GM19438 (cell line): ENCODE data around the gene TCF7L1.

Experiments used
- ATAC-seq: cut with Tn5 transposase; IDR thresholded peaks from one replicate; pipeline ENCODE4 v1.9.1; 2021; ENCODE audit warnings: low read depth; ENCODE audit not compliant: unreplicated experiment

TCF7L1 gene

GRCh38 chr2:85215448-85216401 is 82.5 kb downstream of the TCF7L1 start:
- ATAC-seq, result no peak

- ATAC-seq, result no peak
These were observed 83.7 kb downstream of the TCF7L1 start for GRCh38 chr2:85216927-85217326.

GRCh38 chr2:85221067-85221691 is 88.0 kb downstream of the TCF7L1 start:
- no peak for ATAC-seq

DNA sequence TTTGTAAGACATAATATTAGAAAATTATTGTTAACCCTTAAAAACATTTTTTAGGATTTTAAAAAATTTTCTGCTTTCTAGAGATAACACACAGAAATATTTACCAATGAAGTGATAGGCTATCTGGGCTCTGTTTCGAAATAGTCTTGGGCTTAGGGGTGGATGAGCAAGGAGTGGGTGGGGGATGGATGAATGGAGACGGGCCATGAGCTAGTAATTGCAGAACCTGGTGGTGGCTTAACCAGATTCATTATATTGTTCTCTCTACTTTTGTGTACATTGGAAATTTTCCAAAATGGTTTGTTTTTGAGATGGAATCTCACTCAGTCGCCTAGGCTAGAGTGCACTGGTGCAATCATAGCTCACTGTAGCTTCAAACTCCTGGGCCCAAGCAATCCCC is 89.6 kb downstream of the TCF7L1 start:
- no peak for ATAC-seq

DNA sequence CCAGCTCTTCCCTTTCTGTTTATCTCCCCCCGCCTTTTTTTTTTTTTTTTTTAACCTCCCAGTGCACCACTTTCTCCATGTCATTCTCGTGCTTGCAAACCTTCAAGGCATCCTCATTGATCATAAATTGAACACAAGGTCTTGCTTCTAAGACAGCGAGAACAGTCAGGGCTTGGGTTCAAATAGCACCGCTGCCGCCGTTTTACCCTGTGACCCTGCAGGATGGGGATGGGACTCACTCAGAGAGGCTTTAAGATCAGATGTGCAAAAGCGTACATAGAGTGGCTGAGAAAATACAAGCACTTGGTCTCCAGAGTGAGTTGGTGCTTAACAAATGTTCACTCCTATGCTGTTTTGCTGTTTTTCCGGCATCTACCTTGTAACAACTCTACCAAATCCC is 93.6 kb downstream of the TCF7L1 start:
- ATAC-seq, result no peak

- no peak for ATAC-seq
These were observed 97.7 kb downstream of the TCF7L1 start for GRCh38 chr2:85230679-85231467.

DNA sequence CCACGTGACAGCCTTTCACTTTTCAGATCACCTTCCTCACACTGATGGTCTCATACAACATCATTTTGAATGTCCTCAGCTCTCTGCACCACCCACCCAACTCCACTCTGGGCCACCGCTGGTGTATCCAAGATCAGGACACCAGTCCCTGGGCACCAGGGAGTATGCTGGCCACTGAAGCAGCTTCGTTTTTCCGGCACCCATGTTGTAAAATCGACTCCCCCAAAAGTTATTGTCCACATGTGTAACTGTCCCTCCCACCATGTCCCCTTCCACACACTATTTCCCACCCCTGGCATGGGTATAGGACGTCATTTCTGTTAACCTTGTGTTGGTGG is 98.2 kb downstream of the TCF7L1 start:
- no peak for ATAC-seq

- ATAC-seq, result no peak
These were observed 98.8 kb downstream of the TCF7L1 start for GRCh38 chr2:85231952-85232351.

DNA sequence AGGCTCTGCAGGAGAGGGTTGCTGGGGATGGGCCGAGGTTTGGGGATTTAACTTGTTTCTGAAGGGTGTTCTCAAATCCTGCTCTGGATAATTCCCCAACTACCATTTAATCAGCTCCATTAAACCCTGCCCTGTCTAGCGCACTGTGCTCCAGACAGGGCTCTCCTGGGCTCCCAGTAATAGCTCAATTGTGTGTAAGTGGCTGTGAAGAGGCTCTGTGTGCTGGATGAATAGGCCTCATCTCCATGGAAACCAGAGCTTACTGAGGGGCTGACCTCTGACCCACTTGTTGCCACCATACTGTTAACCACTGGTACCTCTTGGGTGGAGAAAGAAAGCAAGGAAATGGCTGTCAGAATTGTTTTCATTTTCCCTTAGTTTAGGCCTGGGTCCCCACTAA is 101.7 kb downstream of the TCF7L1 start:
- no peak for ATAC-seq

DNA sequence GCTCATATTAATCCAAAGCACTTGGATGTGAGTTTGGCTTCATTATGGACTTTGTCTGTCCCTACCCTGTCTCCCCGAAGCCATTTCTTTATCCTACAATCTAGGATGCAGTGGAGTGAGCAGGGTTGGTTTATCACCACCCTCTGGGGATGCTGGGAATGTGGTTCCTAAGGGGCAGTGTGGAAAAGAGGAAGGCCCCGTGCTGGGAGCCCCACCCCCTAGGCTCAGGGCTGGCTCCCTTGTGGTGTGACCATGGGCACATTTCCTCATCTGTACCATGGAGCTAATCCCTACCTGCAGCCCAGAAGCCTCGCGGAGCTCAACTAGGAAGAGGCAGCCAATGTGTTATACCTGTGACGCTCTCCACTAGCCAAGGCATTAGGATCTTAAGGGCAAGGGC is 102.1 kb downstream of the TCF7L1 start:
- ATAC-seq, result no peak

GRCh38 chr2:85236084-85236483 is 102.9 kb downstream of the TCF7L1 start:
- ATAC-seq, result no peak

DNA sequence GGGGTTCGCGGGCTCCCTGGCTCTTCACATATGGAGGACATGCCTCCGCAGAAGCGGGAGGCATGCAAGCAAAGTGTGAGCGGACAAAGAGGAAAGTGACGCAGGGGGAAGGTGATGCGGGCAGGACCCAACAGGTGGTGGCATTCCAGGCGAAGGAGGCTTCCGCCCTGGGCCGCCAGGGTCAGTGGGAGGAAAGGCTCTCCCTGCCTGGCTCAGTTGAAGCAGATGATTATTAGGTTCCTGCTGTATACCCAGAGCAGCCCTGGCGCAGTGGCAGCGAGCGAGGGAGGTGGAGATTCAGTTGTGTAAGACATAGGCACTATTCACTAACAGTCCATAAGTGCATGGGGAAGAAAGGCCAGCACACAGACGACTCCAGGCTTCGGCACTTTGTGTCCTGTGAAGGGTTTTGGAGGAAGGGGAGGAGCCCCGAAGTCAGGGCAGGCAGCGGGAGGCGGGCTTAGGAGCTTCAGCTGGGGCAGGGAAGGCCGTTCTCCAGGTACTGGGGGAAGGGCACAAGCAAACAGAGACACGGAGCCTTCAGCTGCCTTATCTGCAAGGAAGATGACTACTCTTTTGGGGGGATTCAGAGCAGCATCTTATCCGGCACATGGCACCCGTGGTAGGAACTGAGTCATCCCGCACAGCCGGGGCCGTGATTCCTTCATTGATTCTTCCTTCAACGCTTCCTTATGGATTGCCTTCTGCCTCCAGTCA is 104.8 kb downstream of the TCF7L1 start:
- ATAC-seq, result no peak

- no peak for ATAC-seq
These were observed 105.4 kb downstream of the TCF7L1 start for GRCh38 chr2:85238607-85239006.

DNA sequence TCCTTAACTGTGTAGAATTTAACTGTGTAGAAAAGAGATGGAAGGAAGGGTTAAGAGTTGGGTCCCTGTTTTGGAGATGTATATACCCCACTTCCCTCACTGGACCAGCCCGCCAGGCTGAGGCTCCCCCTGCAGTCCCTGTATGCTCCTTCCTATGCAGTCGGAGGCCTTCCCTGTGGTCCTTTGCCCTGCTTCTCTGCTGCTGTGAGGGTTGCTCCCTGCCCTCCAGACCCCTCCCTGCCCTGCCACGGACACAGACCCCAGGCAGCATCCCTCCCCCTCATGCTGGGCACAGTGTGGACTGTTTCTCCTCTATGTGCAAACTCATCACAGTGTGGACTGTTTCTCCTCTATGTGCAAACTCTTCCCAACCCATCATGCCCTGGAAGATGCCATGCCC is 105.9 kb downstream of the TCF7L1 start:
- no peak for ATAC-seq

DNA sequence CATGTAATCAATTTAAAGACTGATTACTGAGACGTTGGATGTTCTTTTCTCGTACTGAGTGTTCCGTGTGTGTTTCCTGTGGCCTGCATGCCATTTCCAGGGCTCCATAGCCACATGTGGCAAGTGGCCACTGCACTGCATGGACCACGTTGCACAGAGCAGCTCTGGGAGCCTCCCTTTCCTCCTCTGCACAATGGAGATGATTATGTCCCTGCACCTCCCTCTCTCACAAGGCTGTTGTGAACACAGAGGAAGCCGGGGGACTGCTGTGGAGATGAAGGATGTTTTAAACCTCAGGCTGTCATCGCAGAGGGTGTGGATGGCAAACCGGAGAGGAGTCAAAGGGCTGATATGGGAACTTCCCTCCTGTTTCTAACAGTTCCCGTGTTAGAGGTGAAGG is 106.9 kb downstream of the TCF7L1 start:
- ATAC-seq, result no peak

DNA sequence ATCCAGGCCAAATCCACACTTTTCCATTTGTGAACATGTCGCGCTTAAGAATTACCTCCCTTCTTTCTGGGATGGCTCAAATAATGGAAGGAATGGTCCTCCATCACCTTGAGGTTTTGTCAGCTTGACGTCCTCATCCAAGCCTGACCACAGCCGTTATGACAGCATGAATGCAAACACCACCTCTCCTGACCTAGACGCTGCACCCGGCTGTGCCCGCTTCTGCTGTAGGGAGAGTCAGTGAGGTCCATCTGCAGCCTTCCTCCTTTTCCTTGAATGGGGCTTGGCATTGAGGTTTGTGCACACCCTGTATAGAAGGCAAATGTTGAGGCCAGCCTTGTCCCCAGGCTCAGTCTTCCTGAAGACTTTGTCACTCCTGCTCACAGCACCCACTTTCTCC is 109.1 kb downstream of the TCF7L1 start:
- no peak for ATAC-seq

- ATAC-seq, result no peak
These were observed 110.2 kb downstream of the TCF7L1 start for GRCh38 chr2:85243101-85244072.

- ATAC-seq, result no peak
These were observed 111.6 kb downstream of the TCF7L1 start for GRCh38 chr2:85244828-85245227.

DNA sequence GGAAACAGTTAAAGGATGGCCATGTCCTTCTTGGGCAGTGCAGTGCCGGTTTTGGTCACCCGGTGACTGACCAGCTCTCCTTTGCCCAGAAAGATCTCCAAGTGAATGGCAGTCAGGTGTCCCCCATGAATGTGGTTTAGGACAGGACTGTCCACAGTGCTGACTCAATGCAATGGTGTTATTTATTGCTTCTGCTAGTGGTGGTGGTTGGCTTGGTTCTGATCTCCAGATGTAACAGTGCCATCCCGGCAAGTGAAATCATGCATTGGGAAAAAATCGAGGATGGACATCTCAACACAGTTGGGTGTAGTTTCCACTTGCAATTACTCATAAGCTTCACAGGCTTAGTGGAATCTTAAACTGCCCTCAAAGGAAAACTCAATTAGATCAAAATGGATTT is 112.7 kb downstream of the TCF7L1 start:
- no peak for ATAC-seq

DNA sequence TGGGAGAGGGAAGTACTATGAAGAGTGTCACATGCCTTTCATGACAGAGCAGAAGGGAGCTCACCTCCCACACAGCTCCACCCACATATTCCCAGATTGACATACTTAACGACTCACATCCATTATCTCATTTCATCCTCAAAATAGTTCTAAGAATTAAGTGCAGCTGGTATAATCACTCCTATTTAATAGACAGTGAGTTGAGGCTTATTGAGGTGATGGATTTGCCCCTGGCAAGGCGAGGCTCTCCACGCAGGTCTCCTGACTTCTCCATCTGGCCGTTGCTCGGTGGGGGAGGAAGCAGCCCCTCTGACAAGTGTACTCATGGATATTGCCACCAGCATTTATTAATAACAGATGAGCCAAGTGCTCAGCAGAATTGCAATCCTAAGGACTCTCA is 113.2 kb downstream of the TCF7L1 start:
- ATAC-seq, result no peak
